PC-3 (cell line): ENCODE measurements around the gene LCA5L. TPM values are rescaled to one million over a fixed set of nuclear protein-coding genes. Genes with fewer than 3 reads are reported as not detected.
"Not testable (repeated sequence)": the region's sequence is repeated elsewhere in the genome, so short reads cannot be mapped to it uniquely, and the experiment has no call there.

Experiments
- ATAC-seq: fragments of 200-7000 bp; cut with Tn5 transposase; 2 replicates; pipeline ENCODE4 v1.9.1; 2020; ENCODE audit warnings: mild to moderate bottlenecking, moderate library complexity
- BruUV-seq: library from RNA; stranded (reverse); fragments of 400-500 nt; replicated peaks from 2 replicates; lab custom pipeline; 2021; lab: Mats Ljungman, UMichigan
- CTCF ChIA-PET: fragments of 300-600 bp; sonication (Branson Sonifier 250); formaldehyde crosslinking; loops from one replicate; lab custom pipeline; 2022; ENCODE audit warnings: antibody characterized with exemption; lab: Charles Lee
- POLR2A ChIA-PET: fragments of 300-600 bp; sonication (Branson Sonifier 250); formaldehyde crosslinking; loops from one replicate; lab custom pipeline; 2022; ENCODE audit warnings: antibody characterized with exemption; ENCODE audit not compliant: unreplicated experiment; lab: Charles Lee
- DNase-seq: peaks from one replicate; pipeline ENCODE4 v3.0.0-alpha.2; 2015
- H2AFZ ChIP-seq: fragments of 300-600 bp; sonication (generic); 2 replicates; pipeline ENCODE4 v1.6.0; 2016; ENCODE audit warnings: antibody characterized with exemption, low read length
- H3F3A ChIP-seq: fragments of 300-600 bp; sonication (generic); one replicate; pipeline ENCODE4 v1.6.0; 2017; ENCODE audit warnings: antibody characterized with exemption, low read length, control low read depth, mild to moderate bottlenecking; ENCODE audit not compliant: unreplicated experiment
- H3K27ac ChIP-seq: fragments of 300-600 bp; sonication (generic); 2 replicates; pipeline ENCODE4 v1.5.1; 2016; ENCODE audit warnings: mild to moderate bottlenecking, low read length
- H3K27me3 ChIP-seq: fragments of 300-600 bp; sonication (generic); 2 replicates; pipeline ENCODE4 v1.6.1; 2016; ENCODE audit warnings: low read length, mixed read lengths
- H3K36me3 ChIP-seq: fragments of 300-600 bp; sonication (generic); 2 replicates; pipeline ENCODE4 v1.6.1; 2016; ENCODE audit warnings: low read depth, mixed run types, low read length, mixed read lengths
- H3K4me1 ChIP-seq: fragments of 300-600 bp; sonication (generic); 2 replicates; pipeline ENCODE4 v1.5.1; 2016; ENCODE audit warnings: low read length; ENCODE audit not compliant: insufficient read depth
- H3K4me2 ChIP-seq: fragments of 300-600 bp; sonication (generic); 2 replicates; pipeline ENCODE4 v1.6.0; 2016; ENCODE audit warnings: low read length
- H3K4me3 ChIP-seq: fragments of 300-600 bp; sonication (generic); 2 replicates; pipeline ENCODE4 v1.5.1; 2016; ENCODE audit warnings: mild to moderate bottlenecking, low read length, mixed read lengths
- H3K79me2 ChIP-seq: fragments of 300-600 bp; sonication (generic); 2 replicates; pipeline ENCODE4 v1.6.1; 2017; ENCODE audit warnings: low read length, mixed read lengths
- H3K9ac ChIP-seq: fragments of 300-600 bp; sonication (generic); 2 replicates; pipeline ENCODE4 v1.6.0; 2016; ENCODE audit warnings: mild to moderate bottlenecking, low read length
- H3K9me2 ChIP-seq: fragments of 300-600 bp; sonication (generic); replicated peaks from 2 replicates; pipeline ENCODE4 v1.6.1; 2016; ENCODE audit warnings: mixed run types, low read length, mixed read lengths
- H3K9me3 ChIP-seq: fragments of 300-600 bp; sonication (generic); 2 replicates; pipeline ENCODE4 v1.6.1; 2016; ENCODE audit warnings: low read length, mixed read lengths
- H4K20me1 ChIP-seq: fragments of 300-600 bp; sonication (generic); 2 replicates; pipeline ENCODE4 v1.6.1; 2016; ENCODE audit warnings: low read length, mixed read lengths
- EZH2 ChIP-seq: fragments of 300-600 bp; sonication (generic); IDR thresholded peaks from one replicate; pipeline ENCODE4 v1.6.1; 2017; ENCODE audit warnings: antibody characterized with exemption, mild to moderate bottlenecking, low read length; ENCODE audit not compliant: unreplicated experiment
- EZH2phosphoT487 ChIP-seq: fragments of 300-600 bp; sonication (generic); IDR thresholded peaks from 2 replicates; pipeline ENCODE4 v1.6.1; 2018; ENCODE audit warnings: mild to moderate bottlenecking, antibody characterized with exemption, low read length, borderline replicate concordance
- intact Hi-C: fragments of 100-400 bp; cut with micrococcal nuclease; formaldehyde crosslinking; loops from 2 replicates; pipeline ENCODE4 v1.9.0; 2023
- total RNA-seq: library from RNA; depleted of rRNA; stranded (reverse); fragments of >200 nt; gene quantifications from 2 replicates; pipeline ENCODE4 v1.2.3, GENCODE V29; 2014
- TF ChIP-seq, protein P1 (sequence below): fragments of 300-600 bp; sonication (generic); conservative IDR thresholded peaks from 2 replicates; pipeline ENCODE4 v1.5.1; 2017; ENCODE audit warnings: antibody characterized with exemption, low read depth, mild to moderate bottlenecking, low read length

LCA5L gene
- total RNA-seq, 1 experiment from 2014 or later, result 0.40 TPM

- Histone ChIP-seq H2AFZ (no peak overlapping the region), H3K36me3 (no peaks in the 10 kb centered on the region), H3K27ac (no peak overlapping the region), H3K27me3 (no peaks in the 10 kb centered on the region), H4K20me1 (no peaks in the 10 kb centered on the region), H3K79me2 (peaks cover 30% of the 10 kb centered on the region), H3K9me2 (no peaks in the 10 kb centered on the region), H3K4me1 (peaks cover 16% of the 10 kb centered on the region), H3K4me3 (no peak overlapping the region), H3K4me2 (no peak overlapping the region), H3K9me3 (no peaks in the 10 kb centered on the region), H3F3A (no peaks in the 10 kb centered on the region), H3K9ac (no peak overlapping the region)
- intact Hi-C loops, result loop anchor here (10.0 kb wide), 2 partner anchors 201 to 249 kb away; partner anchors contain the start of gene PSMG1
- no TSS peak for BruUV-seq
- ChIA-PET POLR2A (interaction anchor here (0.7 kb wide), 1 partner anchor 587 kb away, joined by 3 read pairs; no protein-coding TSS in a partner anchor), CTCF (no interaction called here)
- DNase-seq (no peak), ATAC-seq (peak; percentile 31)
- TF ChIP-seq, protein P1, sequence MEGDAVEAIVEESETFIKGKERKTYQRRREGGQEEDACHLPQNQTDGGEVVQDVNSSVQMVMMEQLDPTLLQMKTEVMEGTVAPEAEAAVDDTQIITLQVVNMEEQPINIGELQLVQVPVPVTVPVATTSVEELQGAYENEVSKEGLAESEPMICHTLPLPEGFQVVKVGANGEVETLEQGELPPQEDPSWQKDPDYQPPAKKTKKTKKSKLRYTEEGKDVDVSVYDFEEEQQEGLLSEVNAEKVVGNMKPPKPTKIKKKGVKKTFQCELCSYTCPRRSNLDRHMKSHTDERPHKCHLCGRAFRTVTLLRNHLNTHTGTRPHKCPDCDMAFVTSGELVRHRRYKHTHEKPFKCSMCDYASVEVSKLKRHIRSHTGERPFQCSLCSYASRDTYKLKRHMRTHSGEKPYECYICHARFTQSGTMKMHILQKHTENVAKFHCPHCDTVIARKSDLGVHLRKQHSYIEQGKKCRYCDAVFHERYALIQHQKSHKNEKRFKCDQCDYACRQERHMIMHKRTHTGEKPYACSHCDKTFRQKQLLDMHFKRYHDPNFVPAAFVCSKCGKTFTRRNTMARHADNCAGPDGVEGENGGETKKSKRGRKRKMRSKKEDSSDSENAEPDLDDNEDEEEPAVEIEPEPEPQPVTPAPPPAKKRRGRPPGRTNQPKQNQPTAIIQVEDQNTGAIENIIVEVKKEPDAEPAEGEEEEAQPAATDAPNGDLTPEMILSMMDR, result no peak
- TF ChIP-seq EZH2, result no peak
- no peak for TF ChIP-seq EZH2phosphoT487
These were observed 60.1 kb downstream of the LCA5L start for GRCh38 chr21:39385299-39386145.

DNA sequence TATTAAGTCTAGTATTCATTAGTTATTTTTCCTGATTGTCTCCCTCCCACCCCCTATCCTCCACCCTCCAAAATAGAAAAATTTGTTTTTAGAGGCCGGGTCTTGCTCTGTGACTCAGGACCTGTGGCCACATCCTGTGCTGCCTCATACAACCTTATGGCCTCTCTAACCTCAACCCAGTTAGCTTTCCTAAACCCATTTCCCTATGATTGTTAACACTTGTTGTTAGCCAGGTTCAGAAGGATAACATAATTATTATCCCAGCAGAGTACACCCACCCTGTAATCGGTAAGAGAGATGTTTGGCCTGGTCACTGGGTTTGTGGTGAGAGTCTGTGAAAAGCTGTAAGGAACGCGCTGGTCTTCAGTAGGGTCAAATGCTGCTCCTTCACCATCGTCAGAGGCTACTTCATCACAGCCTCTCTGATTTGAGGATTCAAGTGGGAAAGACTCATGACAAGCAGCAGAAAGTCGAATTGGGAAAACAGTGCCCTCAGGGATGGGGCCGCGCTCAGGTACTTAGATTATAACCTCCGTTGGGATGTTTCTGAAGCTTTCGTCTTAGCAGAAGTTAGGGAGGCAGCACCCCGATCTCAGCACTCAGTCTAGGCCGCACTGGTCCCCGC is 60.8 kb downstream of the LCA5L start:
- DNase-seq (peak; percentile 55), ATAC-seq (no peak)
- no peak for TF ChIP-seq EZH2phosphoT487
- TF ChIP-seq EZH2, result no peak
- TF ChIP-seq, protein P1, result no peak
- Histone ChIP-seq H3K9me3 (no peaks in the 10 kb centered on the region), H3F3A (no peaks in the 10 kb centered on the region), H4K20me1 (no peaks in the 10 kb centered on the region), H3K27me3 (no peaks in the 10 kb centered on the region), H3K9ac (no peak overlapping the region), H3K36me3 (no peaks in the 10 kb centered on the region), H3K79me2 (peaks cover 30% of the 10 kb centered on the region), H3K27ac (no peak overlapping the region), H3K4me2 (no peak overlapping the region), H2AFZ (no peak overlapping the region), H3K4me3 (no peak overlapping the region), H3K9me2 (no peaks in the 10 kb centered on the region), H3K4me1 (peaks cover 16% of the 10 kb centered on the region)
- ChIA-PET POLR2A (no interaction called here), CTCF (no interaction called here)
- intact Hi-C loops, result loop anchor here (10.0 kb wide), 2 partner anchors 200 to 250 kb away; partner anchors contain the start of gene PSMG1
- no TSS peak for BruUV-seq

DNA sequence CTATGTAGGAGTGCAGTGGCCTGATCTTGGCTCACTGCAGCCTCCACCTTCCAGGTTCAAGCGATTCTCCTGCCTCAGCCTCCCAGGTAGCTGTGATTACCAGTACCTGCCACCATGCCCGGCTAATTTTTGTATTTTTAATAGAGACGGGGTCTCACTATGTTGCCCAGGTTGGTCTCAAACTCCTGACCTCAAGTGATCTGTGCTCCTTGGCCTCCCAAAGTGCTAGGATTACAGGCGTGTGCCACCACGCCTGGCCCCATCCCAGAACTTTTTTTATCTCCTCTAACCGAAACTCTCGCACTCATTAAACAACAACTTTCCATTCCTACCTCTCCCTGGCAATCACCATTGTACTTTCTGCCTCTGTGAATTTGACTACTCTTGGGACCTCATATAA is 63.5 kb downstream of the LCA5L start:
- H3K27me3 ChIP-seq, H3F3A ChIP-seq, POLR2A ChIA-PET, H3K36me3 ChIP-seq, H3K9ac ChIP-seq, H3K4me3 ChIP-seq, H3K9me3 ChIP-seq, H4K20me1 ChIP-seq, H3K4me2 ChIP-seq, H2AFZ ChIP-seq, H3K79me2 ChIP-seq, DNase-seq, BruUV-seq, ATAC-seq, CTCF ChIA-PET, H3K27ac ChIP-seq, H3K9me2 ChIP-seq: not testable (repeated sequence)
- intact Hi-C loops, result loop anchor here (10.0 kb wide), 2 partner anchors 197 to 253 kb away; partner anchors contain the start of gene PSMG1
- H3K4me1 ChIP-seq, result peaks cover 19% of the 10 kb centered on the region
